Stimulated activated CD4-positive, alpha-beta T cell treated with anti-CD3 and anti-CD28 coated beads, Interleukin-1b, Interleukin-23, amount 100 ng/mL, for 24 hours (primary cell): Measurements from ENCODE around the gene CPLX1.

Experiments used
- DNase-seq, 4 experiments: peaks; one replicate each; pipeline ENCODE4 v3.0.0-alpha.2; 2020; ENCODE audit warnings: low read depth in 4 of 4, low spot score in 1 of 4

Gene CPLX1

GRCh38 chr4:825971-826330, at the start of gene CPLX1:
Gene CPLX1, minus strand, starts transcription at chr4:826129. Its CDS starts 1,607 bp downstream, at chr4:824522.
- no peak for DNase-seq

GRCh38 chr4:874971-875817, 49.3 kb upstream of the CPLX1 start:
- DNase-seq = no peak

- no peak for DNase-seq
These were observed 48.1 kb upstream of the CPLX1 start for GRCh38 chr4:874056-874455.

- no peak for DNase-seq
These were observed 46.5 kb upstream of the CPLX1 start for GRCh38 chr4:872241-872981.

- DNase-seq = no peak
These were observed 45.6 kb upstream of the CPLX1 start for GRCh38 chr4:871484-871883.

- no peak for DNase-seq
These were observed 45.0 kb upstream of the CPLX1 start for GRCh38 chr4:870951-871350.

GRCh38 chr4:869776-870175, 43.8 kb upstream of the CPLX1 start:
- no peak for DNase-seq

- DNase-seq = no peak
These were observed 42.5 kb upstream of the CPLX1 start for GRCh38 chr4:868421-868820.

- no peak for DNase-seq
These were observed 41.8 kb upstream of the CPLX1 start for GRCh38 chr4:867526-868250.

- no peak for DNase-seq
These were observed 40.9 kb upstream of the CPLX1 start for GRCh38 chr4:866761-867390.

- DNase-seq = no peak
These were observed 40.3 kb upstream of the CPLX1 start for GRCh38 chr4:866068-866760.

GRCh38 chr4:865572-865971, 39.6 kb upstream of the CPLX1 start:
- DNase-seq = no peak

GRCh38 chr4:865121-865465, 39.2 kb upstream of the CPLX1 start:
- DNase-seq = no peak

GRCh38 chr4:864456-865120, 38.7 kb upstream of the CPLX1 start:
- no peak for DNase-seq

- no peak for DNase-seq
These were observed 34.6 kb upstream of the CPLX1 start for GRCh38 chr4:860561-860960.

- DNase-seq = no peak
These were observed 33.6 kb upstream of the CPLX1 start for GRCh38 chr4:859496-859895.

- DNase-seq = no peak
These were observed 33.0 kb upstream of the CPLX1 start for GRCh38 chr4:858831-859451.

- no peak for DNase-seq
These were observed 32.1 kb upstream of the CPLX1 start for GRCh38 chr4:858041-858481.

- DNase-seq = no peak
These were observed 31.5 kb upstream of the CPLX1 start for GRCh38 chr4:857461-857860.
